A673 (cell line): Measurements from ENCODE around the gene NEB.

Source experiments
- CTCF ChIP-seq: fragments of 300-800, 200-600 bp; sonication (generic); conservative IDR thresholded peaks from 2 replicates; pipeline ENCODE4 v1.5.1; 2017; ENCODE audit warnings: low read depth, mild to moderate bottlenecking, antibody characterized with exemption, low read length, moderate library complexity, mixed read lengths
- EZH2 ChIP-seq: fragments of 200-600 bp; sonication (generic); IDR thresholded peaks from 2 replicates; pipeline ENCODE4 v1.6.1; 2017; ENCODE audit warnings: borderline replicate concordance, low read depth, mild to moderate bottlenecking, mixed read lengths, antibody characterized with exemption, low read length; ENCODE audit not compliant: poor library complexity, severe bottlenecking

GRCh38 chr2:151691631-151692030, 42.6 kb downstream of the NEB start:
- TF ChIP-seq CTCF (no peak), EZH2 (no peak)
